Measurements from ENCODE around the gene STK32B.

DNA sequence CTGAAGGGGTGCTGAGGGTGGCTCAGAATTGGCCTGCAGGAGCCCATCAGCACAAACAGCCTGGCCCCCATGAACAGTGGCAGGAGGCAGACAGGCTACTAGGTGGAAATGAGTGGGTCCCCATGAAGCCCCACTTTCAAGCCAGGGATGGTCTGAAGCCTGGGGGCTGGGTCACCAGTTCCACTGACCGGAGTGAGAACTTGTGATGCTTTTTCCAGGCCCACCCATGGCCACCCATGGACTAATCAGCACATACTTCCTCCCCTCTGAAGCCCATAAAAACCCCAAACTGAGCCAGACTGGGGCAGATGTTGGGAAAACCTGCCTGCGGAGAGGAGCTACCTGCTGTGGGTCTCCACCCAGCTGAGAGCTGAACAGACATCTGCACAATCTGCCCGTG, 372.9 kb downstream of the STK32B start:
- TF ChIP-seq POLR2A (IDR thresholded peaks at IDR 0.05) = no peak
- no peak for TF ChIP-seq CTCF (IDR thresholded peaks at IDR 0.05 in 8 of 11, conservative IDR thresholded peaks at IDR 0.05 in 3 of 11)

Measured in spleen (tissue), 7 donors.